ENCODE results near the gene PFDN1. TPM values are rescaled to one million over a fixed set of nuclear protein-coding genes. Genes with fewer than 3 reads are reported as not detected.

Gene PFDN1
- polyA plus RNA-seq, 1 donor from 2014 or later: 147 TPM

GRCh38 chr5:140298183-140298601 is 4.7 kb downstream of the PFDN1 start:
- H3K27me3 ChIP-seq (ENCODE audit: insufficient read depth, low read depth, low read length): no peaks in the 10 kb centered on the region
- no peaks in the 10 kb centered on the region for H4K20me1 ChIP-seq (ENCODE audit: insufficient read depth)
- H3K9ac ChIP-seq (ENCODE audit: low read length): no peak overlapping the region
- no peaks in the 10 kb centered on the region for H3F3A ChIP-seq (ENCODE audit: insufficient read depth, low read length, poor library complexity, severe bottlenecking)
- H3K4me3 ChIP-seq (ENCODE audit: low read length): no peak overlapping the region
- no peak overlapping the region for H3K4me2 ChIP-seq (ENCODE audit: low read length)
- H2AFZ ChIP-seq (ENCODE audit: low read depth, low read length): no peak overlapping the region
- H3K9me2 ChIP-seq (ENCODE audit: insufficient read depth, low read length): no peaks in the 10 kb centered on the region
- peaks cover 75% of the 10 kb centered on the region for H3K79me2 ChIP-seq (replicated peaks; ENCODE audit: insufficient read depth, low read length)
- H3K27ac ChIP-seq (ENCODE audit: low read length): no peak overlapping the region
- H3K36me3 ChIP-seq (ENCODE audit: insufficient read depth, low read length): peaks cover 6% of the 10 kb centered on the region
- no peak for TF ChIP-seq SMC3 (conservative IDR thresholded peaks at IDR 0.05; ENCODE audit: poor library complexity)
- no peak for TF ChIP-seq RAD21 (conservative IDR thresholded peaks at IDR 0.05)
- TF ChIP-seq REST (IDR thresholded peaks at IDR 0.05; ENCODE audit: borderline replicate concordance): no peak
- no peak for TF ChIP-seq CTCF (IDR thresholded peaks at IDR 0.05; ENCODE audit: poor library complexity, severe bottlenecking)
- no peak for TF ChIP-seq POLR2AphosphoS5 (IDR thresholded peaks at IDR 0.05)
- TF ChIP-seq TAF1 (IDR thresholded peaks at IDR 0.05; ENCODE audit: low read depth): no peak
- no peak for TF ChIP-seq MXI1 (conservative IDR thresholded peaks at IDR 0.05; ENCODE audit: poor library complexity, severe bottlenecking)
- TF ChIP-seq EZH2 (IDR thresholded peaks at IDR 0.05; ENCODE audit: borderline replicate concordance, insufficient read depth, low read length, poor library complexity, severe bottlenecking): no peak
- no peak for TF ChIP-seq EP300 (conservative IDR thresholded peaks at IDR 0.05; ENCODE audit: poor library complexity, severe bottlenecking)
- H3K9me3 ChIP-seq (ENCODE audit: low read length): no peaks in the 10 kb centered on the region

- H3K4me2 ChIP-seq (ENCODE audit: low read length): no peak overlapping the region
- TF ChIP-seq EP300 (conservative IDR thresholded peaks at IDR 0.05; ENCODE audit: poor library complexity, severe bottlenecking) (no peak), CTCF (IDR thresholded peaks at IDR 0.05; ENCODE audit: poor library complexity, severe bottlenecking) (no peak), EZH2 (IDR thresholded peaks at IDR 0.05; ENCODE audit: borderline replicate concordance, insufficient read depth, low read length, poor library complexity, severe bottlenecking) (no peak), POLR2AphosphoS5 (IDR thresholded peaks at IDR 0.05) (no peak), SMC3 (conservative IDR thresholded peaks at IDR 0.05; ENCODE audit: poor library complexity) (no peak)
Measured at GRCh38 chr5:140297283-140297682, 5.6 kb downstream of the PFDN1 start.

More at GRCh38 chr5:140297283-140297682, 5.6 kb downstream of the PFDN1 start:
- no peaks in the 10 kb centered on the region for H3F3A ChIP-seq (ENCODE audit: insufficient read depth, low read length, poor library complexity, severe bottlenecking)
- no peaks in the 10 kb centered on the region for H4K20me1 ChIP-seq (ENCODE audit: insufficient read depth)
- H3K27ac ChIP-seq (ENCODE audit: low read length): no peak overlapping the region
- H3K36me3 ChIP-seq (ENCODE audit: insufficient read depth, low read length): peaks cover 6% of the 10 kb centered on the region
- no peak overlapping the region for H2AFZ ChIP-seq (ENCODE audit: low read depth, low read length)
- no peak overlapping the region for H3K4me3 ChIP-seq (ENCODE audit: low read length)
- H3K9me2 ChIP-seq (ENCODE audit: insufficient read depth, low read length): no peaks in the 10 kb centered on the region
- no peak overlapping the region for H3K9ac ChIP-seq (ENCODE audit: low read length)
- peaks cover 75% of the 10 kb centered on the region for H3K79me2 ChIP-seq (replicated peaks; ENCODE audit: insufficient read depth, low read length)
- H3K27me3 ChIP-seq (ENCODE audit: insufficient read depth, low read depth, low read length): no peaks in the 10 kb centered on the region
- H3K9me3 ChIP-seq (ENCODE audit: low read length): no peaks in the 10 kb centered on the region
